PC-3 (cell line): ENCODE results near the gene PCDHGB4. TPM values are rescaled to one million over a fixed set of nuclear protein-coding genes. Genes with fewer than 3 reads are reported as not detected.

Source experiments
- ATAC-seq: fragments of 200-7000 bp; cut with Tn5 transposase; 2 replicates; pipeline ENCODE4 v1.9.1; 2020; ENCODE audit warnings: mild to moderate bottlenecking, moderate library complexity
- BruUV-seq: library from RNA; stranded (reverse); fragments of 400-500 nt; replicated peaks from 2 replicates; lab custom pipeline; 2021; lab: Mats Ljungman, UMichigan
- CTCF ChIA-PET: fragments of 300-600 bp; sonication (Branson Sonifier 250); formaldehyde crosslinking; loops from one replicate; lab custom pipeline; 2022; ENCODE audit warnings: antibody characterized with exemption; lab: Charles Lee
- POLR2A ChIA-PET: fragments of 300-600 bp; sonication (Branson Sonifier 250); formaldehyde crosslinking; loops from one replicate; lab custom pipeline; 2022; ENCODE audit warnings: antibody characterized with exemption; ENCODE audit not compliant: unreplicated experiment; lab: Charles Lee
- DNase-seq: peaks from one replicate; pipeline ENCODE4 v3.0.0-alpha.2; 2015
- H2AFZ ChIP-seq: fragments of 300-600 bp; sonication (generic); 2 replicates; pipeline ENCODE4 v1.6.0; 2016; ENCODE audit warnings: antibody characterized with exemption, low read length
- H3F3A ChIP-seq: fragments of 300-600 bp; sonication (generic); one replicate; pipeline ENCODE4 v1.6.0; 2017; ENCODE audit warnings: antibody characterized with exemption, low read length, control low read depth, mild to moderate bottlenecking; ENCODE audit not compliant: unreplicated experiment
- H3K27ac ChIP-seq: fragments of 300-600 bp; sonication (generic); 2 replicates; pipeline ENCODE4 v1.5.1; 2016; ENCODE audit warnings: mild to moderate bottlenecking, low read length
- H3K27me3 ChIP-seq: fragments of 300-600 bp; sonication (generic); 2 replicates; pipeline ENCODE4 v1.6.1; 2016; ENCODE audit warnings: low read length, mixed read lengths
- H3K36me3 ChIP-seq: fragments of 300-600 bp; sonication (generic); 2 replicates; pipeline ENCODE4 v1.6.1; 2016; ENCODE audit warnings: low read depth, mixed run types, low read length, mixed read lengths
- H3K4me1 ChIP-seq: fragments of 300-600 bp; sonication (generic); 2 replicates; pipeline ENCODE4 v1.5.1; 2016; ENCODE audit warnings: low read length; ENCODE audit not compliant: insufficient read depth
- H3K4me2 ChIP-seq: fragments of 300-600 bp; sonication (generic); 2 replicates; pipeline ENCODE4 v1.6.0; 2016; ENCODE audit warnings: low read length
- H3K4me3 ChIP-seq: fragments of 300-600 bp; sonication (generic); 2 replicates; pipeline ENCODE4 v1.5.1; 2016; ENCODE audit warnings: mild to moderate bottlenecking, low read length, mixed read lengths
- H3K79me2 ChIP-seq: fragments of 300-600 bp; sonication (generic); 2 replicates; pipeline ENCODE4 v1.6.1; 2017; ENCODE audit warnings: low read length, mixed read lengths
- H3K9ac ChIP-seq: fragments of 300-600 bp; sonication (generic); 2 replicates; pipeline ENCODE4 v1.6.0; 2016; ENCODE audit warnings: mild to moderate bottlenecking, low read length
- H3K9me2 ChIP-seq: fragments of 300-600 bp; sonication (generic); replicated peaks from 2 replicates; pipeline ENCODE4 v1.6.1; 2016; ENCODE audit warnings: mixed run types, low read length, mixed read lengths
- H3K9me3 ChIP-seq: fragments of 300-600 bp; sonication (generic); 2 replicates; pipeline ENCODE4 v1.6.1; 2016; ENCODE audit warnings: low read length, mixed read lengths
- H4K20me1 ChIP-seq: fragments of 300-600 bp; sonication (generic); 2 replicates; pipeline ENCODE4 v1.6.1; 2016; ENCODE audit warnings: low read length, mixed read lengths
- CTCF ChIP-seq: fragments of 300-600 bp; sonication (generic); conservative IDR thresholded peaks from 2 replicates; pipeline ENCODE4 v1.5.1; 2017; ENCODE audit warnings: antibody characterized with exemption, low read depth, mild to moderate bottlenecking, low read length
- EZH2 ChIP-seq: fragments of 300-600 bp; sonication (generic); IDR thresholded peaks from one replicate; pipeline ENCODE4 v1.6.1; 2017; ENCODE audit warnings: antibody characterized with exemption, mild to moderate bottlenecking, low read length; ENCODE audit not compliant: unreplicated experiment
- EZH2phosphoT487 ChIP-seq: fragments of 300-600 bp; sonication (generic); IDR thresholded peaks from 2 replicates; pipeline ENCODE4 v1.6.1; 2018; ENCODE audit warnings: mild to moderate bottlenecking, antibody characterized with exemption, low read length, borderline replicate concordance
- intact Hi-C: fragments of 100-400 bp; cut with micrococcal nuclease; formaldehyde crosslinking; loops from 2 replicates; pipeline ENCODE4 v1.9.0; 2023
- total RNA-seq: library from RNA; depleted of rRNA; stranded (reverse); fragments of >200 nt; gene quantifications from 2 replicates; pipeline ENCODE4 v1.2.3, GENCODE V29; 2014

PCDHGB4 gene
- total RNA-seq, 1 experiment from 2014 or later, result 0.73 TPM

DNA sequence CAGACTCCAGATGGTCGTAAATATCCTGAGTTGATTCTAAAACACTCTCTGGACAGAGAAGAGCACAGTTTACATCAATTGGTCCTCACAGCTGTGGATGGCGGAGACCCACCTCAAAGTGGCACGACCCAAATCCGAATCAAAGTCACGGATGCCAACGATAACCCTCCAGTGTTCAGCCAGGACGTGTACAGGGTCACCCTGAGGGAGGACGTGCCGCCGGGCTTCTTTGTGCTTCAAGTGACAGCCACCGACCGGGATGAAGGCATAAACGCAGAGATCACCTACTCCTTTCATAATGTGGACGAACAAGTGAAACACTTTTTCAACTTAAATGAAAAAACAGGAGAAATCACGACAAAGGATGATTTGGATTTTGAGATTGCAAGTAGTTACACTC, 26.8 kb upstream of the PCDHGB4 start:
- no peak for TF ChIP-seq EZH2
- TF ChIP-seq CTCF, result no peak
- TF ChIP-seq EZH2phosphoT487, result no peak
- BruUV-seq, result no TSS peak
- no peaks in the 10 kb centered on the region for H3K79me2 ChIP-seq
- ATAC-seq (no peak), DNase-seq (no peak)
- peak overlapping the region; percentile 69; the same call in 1 of the 2 replicates for H3K4me3 ChIP-seq
- H3K9ac ChIP-seq, result no peak overlapping the region
- 0 out of 2 replicates have a peak, but pooled peaks cover 3% of the 10 kb centered on the region for H3K4me1 ChIP-seq
- peak overlapping the region; percentile 80; the same call in 1 of the 2 replicates for H3K4me2 ChIP-seq
- no peak overlapping the region for H3K27ac ChIP-seq
- no peaks in the 10 kb centered on the region for H4K20me1 ChIP-seq
- ChIA-PET POLR2A (no interaction called here), CTCF (interaction anchor here (1.1 kb wide), 1 partner anchor 200 kb away, joined by 5 read pairs; no protein-coding TSS in a partner anchor)
- H3K9me2 ChIP-seq, result no peaks in the 10 kb centered on the region
- 0 out of 2 replicates have a peak overlapping the region, but pooled peaks have one; percentile 94 for H2AFZ ChIP-seq
- no peaks in the 10 kb centered on the region; the same call in 1 of the 2 replicates for H3K9me3 ChIP-seq
- no peaks in the 10 kb centered on the region for H3K36me3 ChIP-seq
- intact Hi-C loops, result loop anchor here (1.0 to 5.0 kb wide), 2 partner anchors 200 to 268 kb away; partner anchors contain the start of gene PCDHB2
- H3F3A ChIP-seq, result no peaks in the 10 kb centered on the region
- H3K27me3 ChIP-seq, result no peaks in the 10 kb centered on the region

GRCh38 chr5:141362719-141363118, 24.8 kb upstream of the PCDHGB4 start:
- Histone ChIP-seq H3K79me2 (no peaks in the 10 kb centered on the region), H3K27ac (no peak overlapping the region), H3F3A (no peaks in the 10 kb centered on the region), H3K36me3 (no peaks in the 10 kb centered on the region; the same call in 1 of the 2 replicates), H3K4me1 (0 out of 2 replicates have a peak, but pooled peaks cover 3% of the 10 kb centered on the region), H3K4me3 (no peak overlapping the region), H3K9ac (no peak overlapping the region), H3K27me3 (no peaks in the 10 kb centered on the region), H4K20me1 (no peaks in the 10 kb centered on the region), H3K4me2 (no peak overlapping the region), H3K9me3 (no peaks in the 10 kb centered on the region; the same call in 1 of the 2 replicates), H3K9me2 (no peaks in the 10 kb centered on the region), H2AFZ (no peak overlapping the region)
- ChIA-PET POLR2A (no interaction called here), CTCF (no interaction called here)
- TF ChIP-seq CTCF, result no peak
- no peak for TF ChIP-seq EZH2
- no peak for TF ChIP-seq EZH2phosphoT487
- intact Hi-C loops, result loop anchor here (5.0 kb wide), 1 partner anchor 270 kb away; the partner anchor contains the start of gene PCDHB2
- DNase-seq (no peak), ATAC-seq (no peak)
- BruUV-seq, result no TSS peak
